Tibial artery (tissue), 4 donors: ENCODE results near the gene ADRA2A.

Experiments
- DNase-seq, 2 donors: peaks; one replicate each; pipeline ENCODE4 v3.0.0-alpha.2; 2019
- H3K27ac ChIP-seq, 2 donors: fragments of 200-600 bp; sonication (generic) in 1 of 2; 1 replicate in 1 of 2; 2 replicates in 1 of 2; pipeline ENCODE4 v1.5.1; 2018 to 2019; ENCODE audit warnings: mild to moderate bottlenecking in 1 of 2
- H3K27me3 ChIP-seq, 2 donors: fragments of 200-600 bp; sonication (generic) in 1 of 2; one replicate each; pipeline versions ENCODE4 v1.5.1 to v1.6.0; 2016 to 2019
- H3K36me3 ChIP-seq, 3 donors: fragments of 200-600 bp; sonication (generic) in 2 of 3; one replicate each; pipeline ENCODE4 v1.5.1; 2016 to 2019; ENCODE audit warnings: mild to moderate bottlenecking in 2 of 3
- H3K4me1 ChIP-seq, 4 donors: fragments of 200-600 bp; sonication (generic) in 2 of 4; 1 replicate in 3 of 4; 2 replicates in 1 of 4; pipeline ENCODE4 v1.5.1; 2016 to 2019
- H3K4me3 ChIP-seq, 2 donors: fragments of 200-600 bp; sonication (generic) in 1 of 2; 1 replicate in 1 of 2; 2 replicates in 1 of 2; pipeline ENCODE4 v1.5.1; 2018 to 2019; ENCODE audit warnings: mild to moderate bottlenecking in 2 of 2
- H3K9me3 ChIP-seq, 3 donors: fragments of 200-600 bp; sonication (generic) in 1 of 3; one replicate each; pipeline ENCODE4 v1.5.1; 2016 to 2019
- intact Hi-C: fragments of 100-400 bp; cut with DNase I; formaldehyde crosslinking; loops from one replicate; pipeline ENCODE4 v1.15.0; 2023; ENCODE audit warnings: low total_unique reads
- TF ChIP-seq, protein P1 (sequence below), 2 experiments: fragments of 200-600 bp in 1 of 2; fragments of 450-650 bp in 1 of 2; IDR thresholded peaks; one replicate each; pipeline ENCODE4 v1.5.1; 2017 to 2019; ENCODE audit warnings: antibody characterized with exemption in 2 of 2, mild to moderate bottlenecking in 1 of 2, moderate library complexity in 1 of 2

ADRA2A gene

DNA sequence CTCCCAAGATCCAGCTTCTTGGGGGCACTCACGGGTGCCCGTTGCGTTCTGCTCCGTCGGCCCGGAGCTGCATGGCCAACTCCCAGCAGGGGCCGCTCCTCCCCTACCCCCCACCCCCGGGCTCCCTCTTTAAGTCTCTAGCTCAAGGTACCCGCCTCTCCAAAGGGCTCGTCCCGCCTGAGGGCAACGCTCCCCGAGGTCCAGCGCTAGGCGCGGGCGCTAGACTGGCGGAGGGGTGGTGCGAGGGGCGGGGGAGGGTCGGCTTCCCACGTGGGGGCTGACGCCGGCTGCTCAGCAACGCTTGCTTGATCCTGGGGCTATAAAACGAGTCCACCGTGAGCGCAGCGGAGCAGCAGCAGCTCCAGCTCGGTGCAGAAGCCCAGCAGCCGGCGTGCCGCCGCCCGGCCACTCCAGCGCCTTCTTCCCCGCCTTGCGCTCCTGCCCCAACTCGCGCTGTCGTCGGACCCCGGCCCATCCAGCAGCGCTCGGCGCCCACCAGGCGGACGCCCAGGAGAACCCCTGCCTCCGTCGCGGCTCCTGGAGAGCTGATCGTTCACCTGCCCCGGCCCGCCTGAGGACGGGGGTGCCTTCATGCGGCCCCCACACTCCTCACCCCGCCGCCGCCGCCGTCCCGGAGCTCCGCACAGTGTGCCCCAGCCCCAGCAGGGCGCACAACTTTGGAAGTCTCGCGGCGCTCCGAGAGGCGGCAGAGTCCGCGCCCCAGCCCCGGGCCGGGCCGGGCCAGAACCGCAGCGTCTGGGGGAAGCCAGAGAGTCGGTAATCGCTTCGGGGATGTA lies at the start of gene ADRA2A:
Gene ADRA2A, plus strand, starts transcription at position 348 of the 797 bp plus-strand sequence. CDS start 968 bp downstream, outside the sequence.
- H3K27ac ChIP-seq: no peak within 1 kb of the TSS
- intact Hi-C loops: no loop called here
- peaks cover 0 to 36% (median 29%) of the 10 kb centered on the region in 4 donors for H3K4me1 ChIP-seq
- peak within 1 kb of the TSS; percentile 45 to 46 for H3K4me3 ChIP-seq
- H3K36me3 ChIP-seq: no peaks in the 10 kb centered on the region
- DNase-seq: no peak
- TF ChIP-seq, protein P1, sequence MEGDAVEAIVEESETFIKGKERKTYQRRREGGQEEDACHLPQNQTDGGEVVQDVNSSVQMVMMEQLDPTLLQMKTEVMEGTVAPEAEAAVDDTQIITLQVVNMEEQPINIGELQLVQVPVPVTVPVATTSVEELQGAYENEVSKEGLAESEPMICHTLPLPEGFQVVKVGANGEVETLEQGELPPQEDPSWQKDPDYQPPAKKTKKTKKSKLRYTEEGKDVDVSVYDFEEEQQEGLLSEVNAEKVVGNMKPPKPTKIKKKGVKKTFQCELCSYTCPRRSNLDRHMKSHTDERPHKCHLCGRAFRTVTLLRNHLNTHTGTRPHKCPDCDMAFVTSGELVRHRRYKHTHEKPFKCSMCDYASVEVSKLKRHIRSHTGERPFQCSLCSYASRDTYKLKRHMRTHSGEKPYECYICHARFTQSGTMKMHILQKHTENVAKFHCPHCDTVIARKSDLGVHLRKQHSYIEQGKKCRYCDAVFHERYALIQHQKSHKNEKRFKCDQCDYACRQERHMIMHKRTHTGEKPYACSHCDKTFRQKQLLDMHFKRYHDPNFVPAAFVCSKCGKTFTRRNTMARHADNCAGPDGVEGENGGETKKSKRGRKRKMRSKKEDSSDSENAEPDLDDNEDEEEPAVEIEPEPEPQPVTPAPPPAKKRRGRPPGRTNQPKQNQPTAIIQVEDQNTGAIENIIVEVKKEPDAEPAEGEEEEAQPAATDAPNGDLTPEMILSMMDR (IDR thresholded peaks at IDR 0.05): no peak
- H3K9me3 ChIP-seq: no peaks in the 10 kb centered on the region
- H3K27me3 ChIP-seq: peaks cover 0 to 93% of the 10 kb centered on the region in 2 donors

- H3K27me3 ChIP-seq: no peaks in the 10 kb centered on the region
- peaks cover 0 to 5% (median 0%) of the 10 kb centered on the region in 4 donors for H3K4me1 ChIP-seq
- no peak overlapping the region for H3K4me3 ChIP-seq
- no peak for DNase-seq
- no peak overlapping the region for H3K27ac ChIP-seq
- TF ChIP-seq, protein P1 (IDR thresholded peaks at IDR 0.05): no peak
- H3K36me3 ChIP-seq: peaks cover 0 to 12% (median 6%) of the 10 kb centered on the region in 3 donors
- intact Hi-C loops: no loop called here
- peaks cover under 1 to 21% (median 19%) of the 10 kb centered on the region in 3 donors for H3K9me3 ChIP-seq
Observed at GRCh38 chr10:111030042-111030750, 46.6 kb upstream of the ADRA2A start.

- TF ChIP-seq, protein P1 (IDR thresholded peaks at IDR 0.05): no peak
- no peaks in the 10 kb centered on the region for H3K27me3 ChIP-seq
Observed at GRCh38 chr10:111034598-111035310, 42.1 kb upstream of the ADRA2A start.

GRCh38 chr10:111035542-111035941 lies 41.3 kb upstream of the ADRA2A start:
- peaks cover 0 to 5% (median 0%) of the 10 kb centered on the region in 4 donors for H3K4me1 ChIP-seq
- TF ChIP-seq, protein P1 (IDR thresholded peaks at IDR 0.05): no peak
- intact Hi-C loops: no loop called here
- H3K4me3 ChIP-seq: no peak overlapping the region
- peaks cover 0 to 12% (median 6%) of the 10 kb centered on the region in 3 donors for H3K36me3 ChIP-seq
- no peak for DNase-seq
- no peak overlapping the region for H3K27ac ChIP-seq
- peaks cover 9 to 37% (median 33%) of the 10 kb centered on the region in 3 donors for H3K9me3 ChIP-seq
- no peaks in the 10 kb centered on the region for H3K27me3 ChIP-seq

More at GRCh38 chr10:111034598-111035310, 42.1 kb upstream of the ADRA2A start:
- Histone ChIP-seq H3K4me3 (no peak overlapping the region), H3K9me3 (peaks cover 8 to 32% (median 28%) of the 10 kb centered on the region in 3 donors), H3K27ac (no peak overlapping the region), H3K4me1 (peaks cover 0 to 5% (median 0%) of the 10 kb centered on the region in 4 donors), H3K36me3 (peaks cover 0 to 12% (median 6%) of the 10 kb centered on the region in 3 donors)
- intact Hi-C loops: no loop called here
- no peak for DNase-seq

DNA sequence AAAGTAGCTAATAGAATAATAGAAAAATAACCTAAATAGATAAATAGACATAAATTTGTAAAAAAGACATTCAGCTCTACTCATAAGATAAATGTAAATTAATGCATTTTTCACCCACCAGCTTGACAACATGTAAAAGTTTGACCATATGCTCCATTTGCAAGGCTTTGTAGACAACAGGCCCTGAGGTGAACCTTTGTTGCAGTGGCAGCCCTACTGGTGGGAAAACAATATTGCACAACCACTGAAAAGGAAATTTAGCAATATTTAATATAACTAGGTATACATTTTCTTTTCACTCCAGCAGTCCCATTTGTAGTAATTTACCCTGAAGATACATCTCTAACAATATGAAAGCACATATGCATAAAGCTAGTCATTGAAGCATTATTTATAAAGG lies 39.0 kb upstream of the ADRA2A start:
- no peak for DNase-seq
- Histone ChIP-seq H3K4me3 (no peak overlapping the region), H3K27me3 (no peaks in the 10 kb centered on the region), H3K27ac (no peak overlapping the region), H3K9me3 (peaks cover 9 to 34% (median 28%) of the 10 kb centered on the region in 3 donors), H3K4me1 (peaks cover 0 to 5% (median 0%) of the 10 kb centered on the region in 4 donors), H3K36me3 (peaks cover 0 to 1% (median 0%) of the 10 kb centered on the region in 3 donors)
- TF ChIP-seq, protein P1 (IDR thresholded peaks at IDR 0.05): no peak
- intact Hi-C loops: no loop called here
